Activated CD8-positive, alpha-beta T cell treated with anti-CD3 and anti-CD28 coated beads, Interleukin-2, amount 10 ng/mL, durations not matched to agents 7 days and 5 days (primary cell): ENCODE data around the gene GTF2IRD1. TPM values are rescaled to one million over a fixed set of nuclear protein-coding genes. Genes with fewer than 3 reads are reported as not detected.

Experiments used
- ATAC-seq: fragments of 150-1000 bp; cut with Tn5 transposase; one replicate; pipeline ENCODE4 v1.10.0; 2021; ENCODE audit warnings: moderate library complexity
- CTCF ChIA-PET: fragments of 350-600 bp; sonication (Branson Sonifier 250); formaldehyde crosslinking; loops from one replicate; lab custom pipeline; 2021; ENCODE audit warnings: antibody characterized with exemption; lab: Charles Lee
- POLR2A ChIA-PET: fragments of 350-600 bp; sonication (Branson Sonifier 250); formaldehyde crosslinking; loops from one replicate; lab custom pipeline; 2021; ENCODE audit warnings: antibody characterized with exemption; lab: Charles Lee
- DNase-seq: peaks from one replicate; pipeline ENCODE4 v3.0.0-alpha.2; 2020
- H3K27ac Mint-ChIP-seq: one replicate; pipeline ENCODE4 v1.8.0; 2021; ENCODE audit warnings: mild to moderate bottlenecking, mixed read lengths
- H3K27me3 Mint-ChIP-seq: one replicate; pipeline ENCODE4 v1.8.0; 2021; ENCODE audit warnings: low read depth, mixed read lengths
- H3K36me3 Mint-ChIP-seq: one replicate; pipeline ENCODE4 v1.8.0; 2021; ENCODE audit warnings: low read depth, mixed read lengths
- H3K4me1 Mint-ChIP-seq: one replicate; pipeline ENCODE4 v1.8.0; 2021; ENCODE audit warnings: low read depth, mixed read lengths
- H3K4me3 Mint-ChIP-seq: one replicate; pipeline ENCODE4 v1.8.0; 2021; ENCODE audit warnings: mild to moderate bottlenecking, mixed read lengths
- H3K9me3 Mint-ChIP-seq: one replicate; pipeline ENCODE4 v1.8.0; 2022; ENCODE audit warnings: mixed read lengths; ENCODE audit not compliant: insufficient read depth
- total RNA-seq, 2 experiments: library from RNA; stranded (reverse); gene quantifications; one replicate each; pipeline ENCODE4 v1.2.3, GENCODE V29; 2021

GTF2IRD1 gene
- total RNA-seq, 2 experiments from 2014 or later = not detected

DNA sequence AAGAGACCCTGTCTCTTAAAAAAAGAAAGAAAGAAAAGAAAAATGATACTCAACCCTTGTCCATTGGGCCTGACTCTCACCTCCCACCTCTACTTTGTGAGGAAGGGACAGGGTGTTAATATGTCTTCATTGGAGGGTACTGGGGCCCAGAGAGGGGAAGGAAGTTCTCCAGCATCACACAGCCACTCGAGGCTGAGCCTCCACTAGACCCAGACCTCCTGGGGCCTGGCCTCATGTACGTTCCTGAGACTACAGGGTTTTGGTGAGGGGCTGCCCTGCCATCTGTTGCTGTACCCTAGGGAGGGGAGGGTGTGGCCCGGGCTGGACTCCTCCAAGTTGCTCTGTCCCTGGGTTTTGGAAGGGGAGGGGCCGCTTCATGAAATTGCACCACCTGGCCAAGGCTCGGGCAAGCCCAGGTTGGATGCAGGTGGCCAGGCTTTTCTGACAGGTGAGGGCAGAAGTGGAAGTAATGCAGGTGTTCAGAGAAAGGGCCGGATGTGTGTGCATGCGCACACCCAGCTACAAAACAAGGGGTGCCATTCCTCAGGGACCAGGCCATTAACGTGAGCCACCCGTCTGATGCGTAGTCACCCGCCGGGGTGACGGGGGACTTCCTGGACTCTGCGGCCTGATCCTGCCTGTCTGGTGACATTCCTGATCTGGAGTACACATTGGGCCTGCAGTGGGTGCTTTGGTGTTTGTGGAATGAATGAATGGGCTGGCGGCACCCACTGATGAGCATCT lies 21.7 kb downstream of the GTF2IRD1 start:
- ChIA-PET CTCF (interaction anchor here (1.1 kb wide), 1 partner anchor 91 kb away, joined by 3 read pairs; no protein-coding TSS in a partner anchor), POLR2A (no interaction called here)
- ATAC-seq (no peak), DNase-seq (no peak)
- Mint-ChIP-seq H3K9me3 (no peaks in the 10 kb centered on the region), H3K4me1 (no peaks in the 10 kb centered on the region), H3K36me3 (no peaks in the 10 kb centered on the region), H3K27ac (no peak overlapping the region), H3K4me3 (no peak overlapping the region), H3K27me3 (no peaks in the 10 kb centered on the region)

DNA sequence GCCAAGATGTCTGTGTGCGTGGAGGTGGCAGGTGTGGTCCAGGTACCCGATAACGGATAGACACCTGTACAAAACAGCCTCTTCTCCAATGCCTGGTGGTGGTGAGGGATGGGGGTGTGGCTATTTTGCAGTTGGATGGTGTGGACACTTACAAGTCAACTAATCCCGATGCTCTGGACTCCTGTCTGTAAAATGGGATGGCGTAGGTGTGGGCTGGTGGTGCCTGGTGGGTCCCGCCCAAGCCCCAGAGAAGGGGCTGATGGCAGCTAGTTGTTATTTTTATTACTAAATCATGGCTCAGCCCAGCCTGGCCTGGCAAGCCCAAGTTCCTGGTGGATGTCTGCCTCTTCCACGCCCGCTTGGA lies 22.3 kb downstream of the GTF2IRD1 start:
- no peaks in the 10 kb centered on the region for H3K27me3 Mint-ChIP-seq
- H3K9me3 Mint-ChIP-seq = no peaks in the 10 kb centered on the region
- H3K36me3 Mint-ChIP-seq = no peaks in the 10 kb centered on the region
- POLR2A ChIA-PET = no interaction called here
- H3K27ac Mint-ChIP-seq = no peak overlapping the region
- no peak for ATAC-seq
- DNase-seq = no peak
- H3K4me3 Mint-ChIP-seq = no peak overlapping the region
- CTCF ChIA-PET = interaction anchor here (1.1 kb wide), 1 partner anchor 90 kb away, joined by 3 read pairs; no protein-coding TSS in a partner anchor
- no peaks in the 10 kb centered on the region for H3K4me1 Mint-ChIP-seq

DNA sequence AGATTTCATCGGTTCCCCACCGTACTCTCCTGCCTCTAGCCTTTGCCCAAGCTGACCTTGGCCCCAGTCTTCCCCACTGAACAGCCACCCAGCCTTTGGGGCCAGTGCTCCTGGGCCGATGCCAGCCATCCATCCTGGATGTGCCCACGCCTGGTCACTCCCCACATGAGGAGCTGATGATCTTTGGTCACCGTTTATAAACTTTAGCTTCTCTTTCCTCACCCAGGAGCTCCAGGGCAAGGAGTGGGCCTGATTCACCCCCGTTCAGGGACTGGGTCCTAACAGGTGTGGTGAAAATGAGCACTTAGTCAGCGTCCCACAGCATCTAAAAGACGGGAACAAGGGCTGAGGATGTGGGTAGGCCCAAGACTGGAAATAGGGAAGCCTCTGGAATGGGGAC lies 22.9 kb downstream of the GTF2IRD1 start:
- ChIA-PET CTCF (interaction anchor here (1.1 kb wide), 1 partner anchor 90 kb away, joined by 3 read pairs; no protein-coding TSS in a partner anchor), POLR2A (no interaction called here)
- DNase-seq (no peak), ATAC-seq (no peak)
- Mint-ChIP-seq H3K9me3 (no peaks in the 10 kb centered on the region), H3K4me1 (no peaks in the 10 kb centered on the region), H3K27me3 (no peaks in the 10 kb centered on the region), H3K36me3 (no peaks in the 10 kb centered on the region), H3K27ac (no peak overlapping the region), H3K4me3 (no peak overlapping the region)

DNA sequence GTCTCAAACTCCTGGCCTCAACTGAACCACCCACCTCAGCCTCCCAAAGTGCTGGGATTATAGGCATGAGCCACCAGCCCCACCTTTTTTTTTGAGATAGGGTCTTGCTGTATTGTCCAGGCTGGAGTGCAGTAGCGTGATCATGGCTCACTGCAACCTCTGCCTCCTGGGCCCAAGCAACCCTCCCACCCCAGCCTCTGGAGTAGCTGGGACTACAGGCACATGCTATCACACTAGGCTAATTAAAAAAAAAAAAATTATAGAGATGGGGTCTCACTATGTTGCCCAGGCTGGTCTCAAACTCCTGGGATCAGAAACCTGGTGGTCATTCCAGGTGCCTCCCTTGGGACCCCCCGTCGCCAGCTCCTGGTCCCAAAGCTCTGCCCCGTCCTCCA lies 25.0 kb downstream of the GTF2IRD1 start:
- no peak overlapping the region for H3K27ac Mint-ChIP-seq
- DNase-seq (no peak), ATAC-seq (no peak)
- ChIA-PET CTCF (no interaction called here), POLR2A (no interaction called here)
- H3K36me3 Mint-ChIP-seq = no peaks in the 10 kb centered on the region
- no peaks in the 10 kb centered on the region for H3K27me3 Mint-ChIP-seq
- no peaks in the 10 kb centered on the region for H3K9me3 Mint-ChIP-seq
- H3K4me3 Mint-ChIP-seq = no peak overlapping the region
- H3K4me1 Mint-ChIP-seq = no peaks in the 10 kb centered on the region

DNA sequence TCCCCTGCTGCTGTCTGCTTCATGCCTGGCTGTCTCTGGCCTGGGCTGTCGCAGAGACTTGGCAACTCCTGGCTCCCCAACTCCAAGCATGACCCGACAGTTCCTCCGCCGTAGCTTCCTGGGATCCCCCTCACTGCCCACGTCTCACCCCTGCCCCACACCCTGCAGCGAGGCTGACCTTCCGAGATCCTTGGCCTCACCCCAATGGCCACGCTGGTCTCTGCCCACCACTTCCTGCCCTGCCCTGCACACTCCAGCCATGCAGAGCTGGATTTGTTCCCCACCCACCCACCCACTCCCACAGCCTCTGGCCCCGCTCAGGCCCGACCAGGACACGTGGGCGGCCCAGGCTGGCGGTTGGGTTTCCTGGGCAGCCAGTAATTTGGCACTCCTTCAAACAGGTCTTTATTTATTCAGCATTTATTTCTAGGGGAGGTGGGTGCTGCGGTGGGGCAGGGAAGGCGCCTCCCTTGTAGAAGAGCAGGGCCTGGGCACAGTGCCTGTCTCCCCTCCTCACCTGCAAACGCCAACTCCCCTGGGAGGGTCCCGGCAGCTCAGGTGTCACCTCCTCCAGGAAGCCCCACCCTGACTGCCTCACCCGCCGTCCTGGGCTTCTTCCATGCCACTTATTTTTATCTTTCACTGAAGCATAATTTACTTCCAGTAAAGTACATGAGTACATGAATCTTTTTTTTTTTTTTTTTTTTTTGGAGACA lies 25.5 kb downstream of the GTF2IRD1 start:
- CTCF ChIA-PET = no interaction called here
- POLR2A ChIA-PET = no interaction called here
- H3K9me3 Mint-ChIP-seq = no peaks in the 10 kb centered on the region
- no peak overlapping the region for H3K27ac Mint-ChIP-seq
- no peaks in the 10 kb centered on the region for H3K27me3 Mint-ChIP-seq
- no peak for ATAC-seq
- H3K4me1 Mint-ChIP-seq = no peaks in the 10 kb centered on the region
- no peaks in the 10 kb centered on the region for H3K36me3 Mint-ChIP-seq
- H3K4me3 Mint-ChIP-seq = no peak overlapping the region
- no peak for DNase-seq

DNA sequence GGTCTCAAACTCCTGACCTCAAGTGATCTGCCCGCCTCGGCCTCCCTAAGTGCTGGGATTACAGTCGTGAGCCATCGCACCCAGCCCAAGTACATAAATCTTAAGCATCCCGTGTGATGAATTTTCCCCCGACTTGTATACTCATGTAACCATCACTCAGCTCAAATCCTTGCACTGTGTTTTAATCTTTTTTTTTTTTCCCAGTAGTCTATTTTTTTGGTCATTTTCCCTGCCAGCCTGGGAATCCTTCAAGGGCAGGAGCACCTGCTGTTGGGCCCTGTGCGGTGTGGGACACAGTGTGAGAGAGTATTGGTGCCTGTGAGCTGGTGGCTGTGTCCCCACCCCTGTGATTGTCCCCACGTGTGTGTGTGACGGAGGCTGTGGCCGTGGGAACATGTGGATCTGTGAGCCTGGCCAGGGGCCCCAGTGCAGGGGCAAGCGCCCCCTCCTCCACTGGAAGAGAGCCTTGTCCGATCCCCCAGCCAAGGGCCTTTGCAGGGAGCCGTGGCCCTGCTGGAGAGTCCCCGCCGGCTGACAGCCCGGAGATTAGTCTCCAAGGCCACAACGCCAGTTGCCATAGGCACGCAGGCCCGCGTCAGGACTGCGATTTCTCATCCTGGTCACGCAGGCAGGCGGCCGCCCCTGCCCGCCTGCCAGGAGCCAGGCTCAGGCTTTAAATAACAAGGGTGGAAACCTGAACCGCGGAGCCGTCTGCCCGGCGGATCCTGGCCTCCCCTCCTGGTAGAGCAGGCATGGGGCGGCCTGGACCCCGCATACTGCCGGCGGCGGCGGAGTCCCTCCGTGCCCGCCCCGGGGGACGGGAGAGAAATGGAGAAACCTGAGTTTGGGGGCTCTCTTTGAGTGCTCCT lies 26.5 kb downstream of the GTF2IRD1 start:
- H3K27me3 Mint-ChIP-seq = no peaks in the 10 kb centered on the region
- H3K36me3 Mint-ChIP-seq = no peaks in the 10 kb centered on the region
- POLR2A ChIA-PET = no interaction called here
- H3K27ac Mint-ChIP-seq = no peak overlapping the region
- H3K4me1 Mint-ChIP-seq = no peaks in the 10 kb centered on the region
- no peak overlapping the region for H3K4me3 Mint-ChIP-seq
- ATAC-seq = no peak
- CTCF ChIA-PET = no interaction called here
- no peak for DNase-seq
- no peaks in the 10 kb centered on the region for H3K9me3 Mint-ChIP-seq

DNA sequence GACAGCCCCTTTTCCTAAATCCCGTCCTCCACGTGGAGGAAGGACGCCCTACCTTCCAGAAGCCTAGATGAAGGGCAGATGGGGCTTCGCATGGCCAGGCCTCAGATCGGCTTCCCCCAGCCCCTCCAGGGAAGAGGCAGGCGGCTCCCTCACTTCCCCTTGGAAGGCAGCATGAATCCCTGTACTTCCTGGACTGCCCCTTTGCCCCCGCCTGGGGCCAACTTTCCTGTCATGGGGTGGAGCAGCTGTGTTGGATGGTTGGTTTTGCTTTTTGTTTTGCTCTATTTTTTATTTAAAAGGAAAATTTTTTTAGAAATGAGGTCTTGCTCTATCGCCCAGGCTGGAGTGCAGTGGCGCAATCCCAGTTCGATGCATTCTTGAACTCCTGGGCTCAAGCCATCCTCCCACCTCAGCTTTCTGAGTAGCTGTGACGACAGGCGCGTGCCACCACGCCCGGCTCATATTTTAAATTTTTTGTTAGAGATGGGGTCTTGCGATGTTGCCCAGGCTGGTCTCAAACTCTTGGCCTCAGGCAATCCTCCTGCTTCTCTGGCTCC lies 27.2 kb downstream of the GTF2IRD1 start:
- H3K36me3 Mint-ChIP-seq = no peaks in the 10 kb centered on the region
- ChIA-PET CTCF (no interaction called here), POLR2A (no interaction called here)
- no peaks in the 10 kb centered on the region for H3K4me1 Mint-ChIP-seq
- H3K4me3 Mint-ChIP-seq = no peak overlapping the region
- no peaks in the 10 kb centered on the region for H3K9me3 Mint-ChIP-seq
- H3K27ac Mint-ChIP-seq = no peak overlapping the region
- DNase-seq (no peak), ATAC-seq (no peak)
- H3K27me3 Mint-ChIP-seq = no peaks in the 10 kb centered on the region

DNA sequence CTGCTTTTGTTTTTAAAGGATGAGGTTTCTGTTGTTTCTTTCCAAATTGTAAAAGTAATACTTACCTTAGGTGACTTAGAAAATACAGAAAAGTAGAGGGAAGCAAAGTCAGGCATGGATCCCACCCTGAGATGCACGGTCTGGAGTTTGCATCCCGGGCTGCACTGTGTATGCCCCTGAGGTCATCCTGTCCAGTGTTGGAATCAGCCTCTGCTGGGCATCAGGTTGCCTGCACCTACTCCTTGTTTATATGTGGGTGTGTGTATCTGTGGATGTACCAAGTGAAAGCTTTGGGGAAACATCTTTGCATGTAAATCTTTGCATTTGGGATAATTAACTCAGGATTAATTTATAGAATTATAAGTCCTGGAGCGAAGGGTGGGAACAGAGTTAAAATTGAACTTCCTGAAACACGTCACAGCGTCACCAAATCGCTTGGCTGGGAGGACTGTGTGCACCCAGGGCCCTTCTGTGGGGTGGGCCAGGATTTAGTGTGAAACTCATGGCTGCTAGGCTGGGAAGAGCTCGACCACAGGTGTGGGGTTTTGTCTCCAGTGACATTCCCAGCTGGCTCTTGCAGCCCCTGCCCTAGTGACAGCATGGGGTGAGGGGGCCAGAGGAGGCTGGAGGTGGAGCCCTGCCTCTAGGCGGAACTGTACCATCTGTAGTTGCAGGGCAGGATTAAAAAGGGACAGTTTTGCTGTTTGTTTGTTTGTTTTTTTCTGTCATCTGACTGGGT lies 27.9 kb downstream of the GTF2IRD1 start:
- DNase-seq = no peak

DNA sequence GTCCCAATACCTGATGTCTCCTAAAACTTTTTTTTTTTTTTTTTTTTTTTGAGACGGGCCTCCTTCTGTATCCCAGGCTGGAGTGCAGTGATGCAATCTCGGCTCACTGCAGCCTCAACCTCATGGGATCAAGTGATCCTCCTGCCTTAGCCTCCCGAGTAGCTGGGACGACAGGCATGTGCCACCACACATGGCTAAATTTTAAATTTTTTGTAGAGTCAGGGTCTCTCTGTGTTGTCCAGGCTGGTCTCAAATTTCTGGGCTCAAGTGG lies 28.4 kb downstream of the GTF2IRD1 start:
- H3K27ac Mint-ChIP-seq = no peak overlapping the region
- ATAC-seq (no peak), DNase-seq (no peak)
- H3K36me3 Mint-ChIP-seq = no peaks in the 10 kb centered on the region
- H3K4me1 Mint-ChIP-seq = no peaks in the 10 kb centered on the region
- CTCF ChIA-PET = no interaction called here
- no peak overlapping the region for H3K4me3 Mint-ChIP-seq
- no peaks in the 10 kb centered on the region for H3K9me3 Mint-ChIP-seq
- POLR2A ChIA-PET = no interaction called here
- peaks cover 2% of the 10 kb centered on the region for H3K27me3 Mint-ChIP-seq

More for the DNA sequence above, 27.9 kb downstream of the GTF2IRD1 start:
- no peak overlapping the region for H3K27ac Mint-ChIP-seq
- POLR2A ChIA-PET = no interaction called here
- no peaks in the 10 kb centered on the region for H3K36me3 Mint-ChIP-seq
- peaks cover 2% of the 10 kb centered on the region for H3K27me3 Mint-ChIP-seq
- H3K9me3 Mint-ChIP-seq = no peaks in the 10 kb centered on the region
- CTCF ChIA-PET = no interaction called here
- H3K4me3 Mint-ChIP-seq = no peak overlapping the region
- no peaks in the 10 kb centered on the region for H3K4me1 Mint-ChIP-seq
- ATAC-seq = no peak

DNA sequence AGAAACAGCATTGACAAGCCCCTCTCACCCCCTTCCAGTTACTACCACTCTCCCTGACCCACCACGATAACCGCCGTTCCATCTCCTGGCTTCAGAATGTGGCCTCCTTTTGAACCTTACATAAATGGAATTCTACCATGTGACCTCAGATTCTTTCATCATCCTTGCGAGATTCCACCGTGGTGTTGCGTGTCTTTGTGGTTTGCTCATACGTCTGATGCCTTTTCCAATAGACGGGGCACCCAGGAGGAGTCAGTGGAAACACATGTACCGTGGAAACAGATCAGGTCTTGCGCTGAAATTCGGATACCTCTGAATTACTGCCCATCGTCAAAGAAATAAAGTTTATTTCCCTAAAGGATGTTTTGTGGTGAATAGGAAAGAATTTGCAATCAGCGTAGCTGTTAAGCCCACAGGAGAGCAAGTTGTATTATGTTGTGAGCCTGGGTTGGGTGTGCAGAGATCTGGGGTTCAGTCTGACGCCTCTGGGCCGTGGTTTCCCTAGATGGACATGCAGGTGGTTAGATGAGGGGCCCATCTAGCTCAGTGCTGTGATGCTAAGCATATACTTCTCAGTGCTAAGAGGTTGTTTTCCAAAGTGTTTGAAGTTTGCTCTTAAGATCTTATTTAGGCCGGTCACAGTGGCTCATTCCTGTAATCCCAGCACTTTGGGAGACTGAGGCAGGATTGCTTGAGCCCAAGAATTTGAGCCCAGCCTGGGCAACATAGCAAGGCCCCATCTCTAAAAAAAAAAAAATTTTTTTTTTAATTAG lies 29.1 kb downstream of the GTF2IRD1 start:
- DNase-seq (no peak), ATAC-seq (no peak)
- H3K27ac Mint-ChIP-seq = no peak overlapping the region
- H3K36me3 Mint-ChIP-seq = no peaks in the 10 kb centered on the region
- H3K27me3 Mint-ChIP-seq = peaks cover 2% of the 10 kb centered on the region
- H3K9me3 Mint-ChIP-seq = no peaks in the 10 kb centered on the region
- H3K4me1 Mint-ChIP-seq = no peaks in the 10 kb centered on the region
- H3K4me3 Mint-ChIP-seq = no peak overlapping the region
- ChIA-PET CTCF (no interaction called here), POLR2A (no interaction called here)
